ENCODE results near the gene NOTUM. TPM values are rescaled to one million over a fixed set of nuclear protein-coding genes. Genes with fewer than 3 reads are reported as not detected.

Gene NOTUM
- total and polyA plus RNA-seq, 2 donors (not counting 1 experiment from before 2014, with no cell fraction given), result 0.02 to 0.50 TPM

- no peak overlapping the region for H3K9ac ChIP-seq (ENCODE audit: insufficient read depth, low read length)
- H3K4me1 ChIP-seq (ENCODE audit: control insufficient read depth, extremely low read depth, insufficient read depth, low read length), result peaks cover 10% of the 10 kb centered on the region
- H3K27me3 ChIP-seq (ENCODE audit: control insufficient read depth, insufficient read depth, low read length), result peaks cover 36% of the 10 kb centered on the region
- H4K20me1 ChIP-seq (ENCODE audit: control insufficient read depth, extremely low read depth, insufficient read depth, low read length), result no peaks in the 10 kb centered on the region
- TF ChIP-seq EZH2 (IDR thresholded peaks at IDR 0.05; ENCODE audit: low read length, missing control alignments) (no peak), CTCF (conservative IDR thresholded peaks at IDR 0.05 in 1 of 2, IDR thresholded peaks at IDR 0.05 in 1 of 2; ENCODE audit: low read depth in 1 of 2, low read length in 2 of 2) (no peak)
- H3K36me3 ChIP-seq (ENCODE audit: control insufficient read depth, insufficient read depth, low read length), result no peaks in the 10 kb centered on the region
- H3K79me2 ChIP-seq (ENCODE audit: control insufficient read depth, insufficient read depth, low read length), result no peaks in the 10 kb centered on the region
- H3K27ac ChIP-seq (ENCODE audit: insufficient read depth, low read length), result no peak overlapping the region
- DNase-seq (ENCODE audit: low read depth in 2 of 2), result no peak
- H2AFZ ChIP-seq (ENCODE audit: low read length), result no peak overlapping the region
- H3K9me3 ChIP-seq (ENCODE audit: control insufficient read depth, insufficient read depth, low read depth, low read length), result no peaks in the 10 kb centered on the region
- H3K4me2 ChIP-seq (ENCODE audit: extremely low read depth, insufficient read depth, low read length), result no peak overlapping the region
- H3K4me3 ChIP-seq (replicated peaks in 1 of 4; ENCODE audit: control extremely low read depth in 1 of 4, insufficient read depth in 1 of 4, low read depth in 3 of 4, low read length in 4 of 4), result no peak overlapping the region
Observed at GRCh38 chr17:81962499-81963441, 1.8 kb upstream of the NOTUM start.

GRCh38 chr17:81961521-81962498 lies 823 bp upstream of the NOTUM start:
- Histone ChIP-seq H3K9me3 (ENCODE audit: control insufficient read depth, insufficient read depth, low read depth, low read length) (no peaks in the 10 kb centered on the region), H3K27me3 (ENCODE audit: control insufficient read depth, insufficient read depth, low read length) (peaks cover 36% of the 10 kb centered on the region), H2AFZ (ENCODE audit: low read length) (no peak overlapping the region), H3K27ac (ENCODE audit: insufficient read depth, low read length) (no peak overlapping the region), H3K36me3 (ENCODE audit: control insufficient read depth, insufficient read depth, low read length) (no peaks in the 10 kb centered on the region), H3K4me1 (ENCODE audit: control insufficient read depth, extremely low read depth, insufficient read depth, low read length) (peaks cover 2% of the 10 kb centered on the region), H3K9ac (ENCODE audit: insufficient read depth, low read length) (no peak overlapping the region), H3K4me2 (ENCODE audit: extremely low read depth, insufficient read depth, low read length) (no peak overlapping the region), H4K20me1 (ENCODE audit: control insufficient read depth, extremely low read depth, insufficient read depth, low read length) (no peaks in the 10 kb centered on the region), H3K4me3 (replicated peaks in 1 of 4; ENCODE audit: control extremely low read depth in 1 of 4, insufficient read depth in 1 of 4, low read depth in 3 of 4, low read length in 4 of 4) (no peak overlapping the region), H3K79me2 (ENCODE audit: control insufficient read depth, insufficient read depth, low read length) (no peaks in the 10 kb centered on the region)
- TF ChIP-seq CTCF (conservative IDR thresholded peaks at IDR 0.05 in 1 of 2, IDR thresholded peaks at IDR 0.05 in 1 of 2; ENCODE audit: low read depth in 1 of 2, low read length in 2 of 2) (no peak), EZH2 (IDR thresholded peaks at IDR 0.05; ENCODE audit: low read length, missing control alignments) (peak; percentile 78)
- no peak for DNase-seq (ENCODE audit: low read depth in 2 of 2)
